RPMI8226 (cell line): ENCODE results near the gene SPR.
A peak's percentile ranks its signal among the peaks of the same experiment; 100 is the strongest.

Source experiments
- DNase-seq: peaks from one replicate; pipeline ENCODE4 v3.0.0-alpha.2; 2015

SPR gene

DNA sequence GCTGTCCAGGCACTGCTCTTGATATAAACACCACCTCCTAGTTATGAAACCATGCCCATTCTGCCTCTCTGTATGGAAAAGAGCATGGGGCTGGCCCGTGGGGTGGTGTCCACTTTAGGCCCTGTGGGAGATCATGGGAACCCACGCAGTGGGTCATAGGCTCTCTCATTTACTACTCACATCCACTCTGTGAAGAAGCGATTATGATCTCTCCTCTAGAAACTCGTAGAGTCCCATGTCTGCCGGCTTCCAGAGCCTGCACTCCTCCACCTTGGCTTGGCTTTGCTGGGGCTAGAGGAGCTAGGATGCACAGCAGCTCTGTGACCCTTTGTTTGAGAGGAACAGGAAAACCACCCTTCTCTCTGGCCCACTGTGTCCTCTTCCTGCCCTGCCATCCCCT, 46.0 kb downstream of the SPR start:
- no peak for DNase-seq

DNA sequence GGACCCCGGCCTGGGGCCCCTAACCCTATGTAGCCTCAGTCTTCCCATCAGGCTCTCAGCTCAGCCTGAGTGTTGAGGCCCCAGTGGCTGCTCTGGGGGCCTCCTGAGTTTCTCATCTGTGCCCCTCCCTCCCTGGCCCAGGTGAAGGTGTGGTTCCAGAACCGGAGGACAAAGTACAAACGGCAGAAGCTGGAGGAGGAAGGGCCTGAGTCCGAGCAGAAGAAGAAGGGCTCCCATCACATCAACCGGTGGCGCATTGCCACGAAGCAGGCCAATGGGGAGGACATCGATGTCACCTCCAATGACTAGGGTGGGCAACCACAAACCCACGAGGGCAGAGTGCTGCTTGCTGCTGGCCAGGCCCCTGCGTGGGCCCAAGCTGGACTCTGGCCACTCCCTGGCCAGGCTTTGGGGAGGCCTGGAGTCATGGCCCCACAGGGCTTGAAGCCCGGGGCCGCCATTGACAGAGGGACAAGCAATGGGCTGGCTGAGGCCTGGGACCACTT, 46.5 kb downstream of the SPR start:
- DNase-seq: no peak

DNA sequence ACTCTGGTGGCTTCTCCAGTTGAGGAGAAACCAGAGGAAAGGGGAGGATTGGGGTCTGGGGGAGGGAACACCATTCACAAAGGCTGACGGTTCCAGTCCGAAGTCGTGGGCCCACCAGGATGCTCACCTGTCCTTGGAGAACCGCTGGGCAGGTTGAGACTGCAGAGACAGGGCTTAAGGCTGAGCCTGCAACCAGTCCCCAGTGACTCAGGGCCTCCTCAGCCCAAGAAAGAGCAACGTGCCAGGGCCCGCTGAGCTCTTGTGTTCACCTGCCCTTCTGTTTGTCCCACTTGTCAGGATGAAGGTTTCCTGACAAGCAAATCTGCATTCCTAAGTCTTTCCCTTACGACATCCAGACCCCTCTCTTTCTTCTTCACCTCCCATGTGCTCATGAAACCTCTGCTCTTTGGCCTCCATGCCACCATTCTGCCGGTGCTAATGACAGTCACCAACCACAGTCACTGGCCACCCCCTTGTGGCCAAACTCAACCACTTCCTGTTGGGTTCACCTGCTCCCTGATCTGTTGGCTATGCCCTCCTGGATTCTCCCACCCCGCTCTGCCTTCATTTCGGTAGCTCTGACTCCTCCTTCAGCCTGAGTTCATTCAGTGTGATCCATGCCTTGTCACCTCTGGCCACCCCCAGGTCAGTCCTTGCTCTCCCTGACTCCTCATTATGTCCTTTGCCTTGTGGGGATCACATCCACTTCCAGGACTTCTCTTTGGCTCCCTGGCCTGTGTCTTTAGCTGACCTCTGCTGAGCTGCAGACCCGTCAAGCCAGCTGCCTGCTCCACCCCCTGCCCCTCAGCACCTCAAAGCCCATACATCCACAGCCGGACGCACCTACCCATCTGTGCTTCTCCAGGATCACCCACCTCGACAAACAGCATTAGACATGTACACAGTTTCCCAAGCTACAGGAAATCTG, 47.7 kb downstream of the SPR start:
- peak; percentile 67 for DNase-seq

DNA sequence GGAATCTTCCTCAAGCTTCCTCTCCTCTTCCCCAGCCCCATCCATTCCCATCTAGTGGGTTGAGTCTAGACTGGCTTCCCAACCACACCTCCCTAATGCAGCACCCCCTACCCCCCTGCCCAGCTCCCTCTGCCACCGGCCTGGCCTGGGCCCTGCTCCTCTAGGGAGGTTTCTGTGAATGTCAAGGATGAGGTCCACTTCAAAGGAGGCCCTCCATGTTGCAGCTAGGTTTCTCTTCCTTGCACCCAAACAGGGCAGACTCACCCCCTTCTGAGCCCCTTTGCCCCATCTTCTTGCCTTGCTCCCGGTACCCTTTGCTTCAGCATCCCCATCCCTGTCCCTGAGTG, 48.4 kb downstream of the SPR start:
- no peak for DNase-seq

DNA sequence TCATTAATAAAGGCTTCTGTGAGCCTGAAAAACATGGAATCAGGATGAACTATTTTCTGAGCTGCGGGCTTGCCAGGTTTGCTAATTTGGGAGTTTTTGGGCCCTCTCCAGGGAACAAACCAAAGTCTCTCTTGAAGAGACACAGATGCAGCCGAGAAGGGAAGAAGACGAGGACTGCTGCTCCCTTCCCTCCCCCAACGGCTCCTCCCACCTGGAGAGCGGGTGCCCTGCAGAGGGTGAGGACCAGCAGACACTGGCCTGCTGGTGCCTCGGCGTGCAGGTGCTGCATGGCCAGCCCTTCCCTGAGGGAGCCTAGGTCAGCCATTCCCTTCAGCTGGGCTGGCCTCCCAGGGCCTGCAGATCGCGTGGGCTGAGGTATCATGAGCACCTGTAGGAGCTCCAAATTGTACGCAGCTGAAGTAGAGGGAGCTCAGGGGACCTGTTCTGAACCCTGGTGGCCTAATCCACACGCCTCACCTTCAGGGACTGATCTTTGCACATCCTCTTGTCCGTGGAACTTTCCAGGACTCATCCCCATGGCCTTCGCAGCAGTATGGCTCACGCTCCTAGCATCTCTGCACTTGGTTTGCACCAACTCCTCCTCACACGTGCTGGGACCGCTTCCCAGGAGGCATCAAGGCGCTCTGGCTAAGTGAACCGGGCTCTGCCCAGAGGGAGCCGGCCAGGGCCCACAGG, 49.6 kb downstream of the SPR start:
- no peak for DNase-seq

DNA sequence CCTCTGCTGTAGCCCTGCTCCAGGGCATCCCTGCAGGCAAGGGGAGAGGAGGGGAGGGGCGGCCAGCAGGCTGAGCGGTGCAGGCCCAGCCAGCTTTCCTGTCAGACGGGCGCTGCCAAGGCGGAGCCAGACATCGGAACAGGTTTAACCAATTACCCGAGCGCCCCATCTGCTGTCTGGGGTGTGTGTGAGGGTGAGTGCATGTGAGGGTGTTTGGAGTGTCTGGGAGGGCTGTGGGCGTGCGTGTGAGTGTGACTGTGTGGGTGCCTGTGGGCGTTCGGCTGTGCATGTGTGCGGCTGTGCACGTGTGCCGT, 50.1 kb downstream of the SPR start:
- DNase-seq: no peak

DNA sequence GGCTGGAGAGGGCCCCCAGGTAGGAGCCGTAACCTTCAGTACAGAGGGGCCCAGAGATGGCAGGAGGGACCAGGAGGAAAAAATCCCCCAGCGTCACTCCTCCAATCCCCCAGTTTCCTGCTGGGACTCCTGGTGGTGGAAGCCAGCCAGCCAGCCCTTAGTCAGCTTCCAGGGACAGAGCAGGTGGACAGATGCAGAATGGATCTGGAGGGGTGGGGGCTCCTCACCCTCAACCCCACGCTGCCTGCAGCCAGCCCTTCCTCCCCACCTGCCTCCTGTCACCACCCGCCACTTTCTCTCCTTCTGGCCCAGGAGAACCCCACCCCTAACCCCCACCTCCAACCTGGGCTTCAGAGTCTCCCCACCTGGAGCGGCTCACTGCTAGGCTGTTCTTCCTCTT, 51.2 kb downstream of the SPR start:
- no peak for DNase-seq

DNA sequence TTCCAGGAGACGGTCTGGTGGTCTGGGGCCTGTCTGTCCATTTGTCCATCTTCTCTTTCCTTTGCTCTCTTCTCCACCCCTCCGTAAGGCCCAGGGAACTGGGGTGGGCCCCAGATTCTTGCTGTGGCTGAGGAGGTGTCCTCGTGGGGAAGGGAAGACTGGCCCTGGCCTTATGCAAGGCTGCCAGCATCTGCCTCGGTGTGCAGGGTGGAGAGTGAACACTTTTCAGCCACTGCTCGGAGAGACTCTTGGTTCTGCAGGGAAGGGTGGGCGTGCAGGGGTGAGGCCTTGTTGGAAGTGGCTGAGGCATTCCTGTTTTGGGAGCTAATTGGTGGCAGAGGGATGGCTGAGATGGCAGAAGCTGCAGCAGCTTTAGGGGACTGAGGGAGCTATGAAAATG, 53.2 kb downstream of the SPR start:
- DNase-seq: no peak

DNA sequence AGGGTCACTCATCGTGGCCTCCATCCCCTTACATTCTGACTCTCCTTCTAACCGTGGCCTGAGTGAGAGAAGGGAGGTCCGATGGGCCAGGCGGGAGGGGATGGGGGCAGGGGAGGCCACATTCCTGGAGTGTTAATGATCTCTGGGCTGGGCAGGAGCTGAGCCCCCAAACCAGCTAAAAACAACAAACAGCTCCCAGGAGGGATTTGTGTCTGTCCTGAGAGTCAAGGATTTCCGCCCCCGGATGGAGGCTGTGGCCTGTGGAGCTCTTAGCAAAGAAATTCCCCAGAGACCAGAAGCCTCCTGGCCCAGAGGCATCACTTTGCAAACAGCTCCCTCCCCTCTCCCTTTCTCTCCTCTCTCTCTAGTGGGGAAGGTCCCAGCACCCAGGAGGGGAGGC, 53.6 kb downstream of the SPR start:
- DNase-seq: no peak
